Ascending aorta (tissue), 2 donors: Measurements from ENCODE around the gene SHROOM1. TPM values are rescaled to one million over a fixed set of nuclear protein-coding genes. Genes with fewer than 3 reads are reported as not detected.

Experiments used
- DNase-seq, 2 donors: peaks; one replicate each; pipeline ENCODE4 v3.0.0-alpha.2; 2019; ENCODE audit warnings: low spot score in 2 of 2
- H3K27ac ChIP-seq, 2 donors: fragments of 200-600 bp; sonication (generic); one replicate each; pipeline ENCODE4 v1.5.1; 2016 to 2017; ENCODE audit warnings: mild to moderate bottlenecking in 1 of 2
- H3K27me3 ChIP-seq: fragments of 200-600 bp; sonication (generic); one replicate; pipeline ENCODE4 v1.5.1; 2017
- H3K36me3 ChIP-seq, 2 donors: fragments of 200-600 bp; sonication (generic); one replicate each; pipeline ENCODE4 v1.5.1; 2016
- H3K4me1 ChIP-seq, 2 donors: fragments of 200-600 bp; sonication (generic); one replicate each; pipeline ENCODE4 v1.5.1; 2016 to 2017; ENCODE audit warnings: mild to moderate bottlenecking in 1 of 2
- H3K4me3 ChIP-seq, 2 donors: fragments of 200-600 bp; sonication (generic); one replicate each; pipeline ENCODE4 v1.5.1; 2016 to 2017; ENCODE audit warnings: mild to moderate bottlenecking in 1 of 2
- H3K9me3 ChIP-seq, 2 donors: fragments of 200-600 bp; sonication (generic); one replicate each; pipeline ENCODE4 v1.5.1; 2016
- CTCF ChIP-seq, 3 experiments: fragments of 200-600 bp in 2 of 3; fragments of 450-650 bp in 1 of 3; sonication (generic) in 2 of 3; IDR thresholded peaks; one replicate each; pipeline ENCODE4 v1.5.1; 2016 to 2019; ENCODE audit warnings: antibody characterized with exemption in 3 of 3, mild to moderate bottlenecking in 1 of 3, moderate library complexity in 1 of 3
- intact Hi-C: fragments of 100-400 bp; cut with DNase I; formaldehyde crosslinking; loops from one replicate; pipeline ENCODE4 v1.15.1; 2023
- total RNA-seq: library from RNA; depleted of rRNA; stranded (reverse); fragments of >200 nt; gene quantifications from one replicate; pipeline ENCODE4 v1.1.0, GENCODE V29; 2016

Gene SHROOM1
- total RNA-seq, 1 donor from 2014 or later = 49.4 TPM

GRCh38 chr5:132839426-132840301 is 9.2 kb upstream of the SHROOM1 start:
- peak in 1 of 2 donors; percentile 3 for DNase-seq
- Histone ChIP-seq H3K4me1 (no peaks in the 10 kb centered on the region), H3K27ac (no peak overlapping the region), H3K4me3 (no peak overlapping the region), H3K9me3 (no peaks in the 10 kb centered on the region), H3K27me3 (no peaks in the 10 kb centered on the region), H3K36me3 (no peaks in the 10 kb centered on the region)
- no peak for TF ChIP-seq CTCF (IDR thresholded peaks at IDR 0.05)
- intact Hi-C loops = no loop called here

GRCh38 chr5:132838516-132839282 is 8.3 kb upstream of the SHROOM1 start:
- Histone ChIP-seq H3K4me1 (no peaks in the 10 kb centered on the region), H3K27ac (no peak overlapping the region), H3K27me3 (no peaks in the 10 kb centered on the region), H3K9me3 (no peaks in the 10 kb centered on the region), H3K36me3 (no peaks in the 10 kb centered on the region), H3K4me3 (no peak overlapping the region)
- TF ChIP-seq CTCF (IDR thresholded peaks at IDR 0.05) = no peak
- DNase-seq = peak in 1 of 2 donors; percentile 16
- intact Hi-C loops = no loop called here

GRCh38 chr5:132837868-132838267 is 7.4 kb upstream of the SHROOM1 start:
- Histone ChIP-seq H3K27me3 (no peaks in the 10 kb centered on the region), H3K9me3 (no peaks in the 10 kb centered on the region), H3K4me1 (no peaks in the 10 kb centered on the region), H3K4me3 (no peak overlapping the region), H3K27ac (no peak overlapping the region), H3K36me3 (no peaks in the 10 kb centered on the region)
- DNase-seq = peak in 1 of 2 donors; percentile 7
- intact Hi-C loops = no loop called here
- no peak for TF ChIP-seq CTCF (IDR thresholded peaks at IDR 0.05)

GRCh38 chr5:132836852-132837251 is 6.4 kb upstream of the SHROOM1 start:
- no peak overlapping the region for H3K27ac ChIP-seq
- H3K36me3 ChIP-seq = no peaks in the 10 kb centered on the region
- H3K9me3 ChIP-seq = no peaks in the 10 kb centered on the region
- no peaks in the 10 kb centered on the region for H3K27me3 ChIP-seq
- intact Hi-C loops = no loop called here
- no peaks in the 10 kb centered on the region for H3K4me1 ChIP-seq
- H3K4me3 ChIP-seq = no peak overlapping the region
- no peak for TF ChIP-seq CTCF (IDR thresholded peaks at IDR 0.05)
- peak in 1 of 2 donors; percentile 3 for DNase-seq

GRCh38 chr5:132834057-132834456 is 3.6 kb upstream of the SHROOM1 start:
- Histone ChIP-seq H3K4me1 (peaks cover 5 to 9% of the 10 kb centered on the region in 2 donors), H3K27me3 (no peaks in the 10 kb centered on the region), H3K36me3 (no peaks in the 10 kb centered on the region), H3K4me3 (no peak overlapping the region), H3K27ac (no peak overlapping the region), H3K9me3 (no peaks in the 10 kb centered on the region)
- no peak for DNase-seq
- no peak for TF ChIP-seq CTCF (IDR thresholded peaks at IDR 0.05)
- intact Hi-C loops = loop anchor here (5.0 kb wide), 1 partner anchor 48 kb away; no protein-coding TSS in a partner anchor
